Measurements from ENCODE around the gene CLTC.

The CLTC gene

GRCh38 chr17:59683283-59683682 lies 63.6 kb downstream of the CLTC start:
- DNase-seq (ENCODE audit: low read depth in 2 of 2) = no peak

- DNase-seq (ENCODE audit: low read depth in 2 of 2) = no peak
Measured at GRCh38 chr17:59684967-59685366, 65.3 kb downstream of the CLTC start.

GRCh38 chr17:59688008-59688407 lies 68.3 kb downstream of the CLTC start:
- DNase-seq (ENCODE audit: low read depth in 2 of 2) = no peak

GRCh38 chr17:59688496-59688895 lies 68.8 kb downstream of the CLTC start:
- DNase-seq (ENCODE audit: low read depth in 2 of 2) = no peak

- DNase-seq (ENCODE audit: low read depth in 2 of 2) = no peak
Measured at GRCh38 chr17:59693582-59693981, 73.9 kb downstream of the CLTC start.

GRCh38 chr17:59694344-59694743 lies 74.6 kb downstream of the CLTC start:
- no peak for DNase-seq (ENCODE audit: low read depth in 2 of 2)

GRCh38 chr17:59695945-59696681 lies 76.4 kb downstream of the CLTC start:
- no peak for DNase-seq (ENCODE audit: low read depth in 2 of 2)

GRCh38 chr17:59696682-59697277 lies 77.1 kb downstream of the CLTC start:
- DNase-seq (ENCODE audit: low read depth in 2 of 2) = no peak

GRCh38 chr17:59698143-59698542 lies 78.4 kb downstream of the CLTC start:
- no peak for DNase-seq (ENCODE audit: low read depth in 2 of 2)

- no peak for DNase-seq (ENCODE audit: low read depth in 2 of 2)
Measured at GRCh38 chr17:59699218-59699617, 79.5 kb downstream of the CLTC start.

GRCh38 chr17:59699786-59700185 lies 80.1 kb downstream of the CLTC start:
- no peak for DNase-seq (ENCODE audit: low read depth in 2 of 2)

- no peak for DNase-seq (ENCODE audit: low read depth in 2 of 2)
Measured at GRCh38 chr17:59702304-59702703, 82.6 kb downstream of the CLTC start.

- peak; percentile 89 to 93 for DNase-seq (ENCODE audit: low read depth in 2 of 2)
Measured at GRCh38 chr17:59707149-59707970, 87.7 kb downstream of the CLTC start, which contains the start of the genes PTRH2 and VMP1. TSS of gene PTRH2 (minus strand) at chr17:59707430. CDS start at chr17:59697978, 9,452 bp downstream. TSS of gene VMP1 (plus strand) at chr17:59707654. CDS start at chr17:59731447, 23,793 bp downstream.

- peak in 1 of 2 donors; percentile 3 for DNase-seq (ENCODE audit: low read depth in 2 of 2)
Measured at GRCh38 chr17:59707971-59708430, 88.3 kb downstream of the CLTC start.

GRCh38 chr17:59711936-59712335 lies 92.2 kb downstream of the CLTC start:
- DNase-seq (ENCODE audit: low read depth in 2 of 2) = no peak

GRCh38 chr17:59712862-59713261 lies 93.2 kb downstream of the CLTC start:
- no peak for DNase-seq (ENCODE audit: low read depth in 2 of 2)

GRCh38 chr17:59714255-59714654 lies 94.6 kb downstream of the CLTC start:
- no peak for DNase-seq (ENCODE audit: low read depth in 2 of 2)

GRCh38 chr17:59716427-59716826 lies 96.7 kb downstream of the CLTC start:
- DNase-seq (ENCODE audit: low read depth in 2 of 2) = no peak

- no peak for DNase-seq (ENCODE audit: low read depth in 2 of 2)
Measured at GRCh38 chr17:59719526-59719925, 99.8 kb downstream of the CLTC start.

GRCh38 chr17:59722623-59723022 lies 102.9 kb downstream of the CLTC start:
- no peak for DNase-seq (ENCODE audit: low read depth in 2 of 2)

GRCh38 chr17:59723041-59723440 lies 103.3 kb downstream of the CLTC start:
- no peak for DNase-seq (ENCODE audit: low read depth in 2 of 2)

- no peak for DNase-seq (ENCODE audit: low read depth in 2 of 2)
Measured at GRCh38 chr17:59723607-59724006, 103.9 kb downstream of the CLTC start.

Data from stimulated activated CD4-positive, alpha-beta T cell treated with anti-CD3 and anti-CD28 coated beads, Interleukin-4, amount 100 ng/mL, for 48 hours (primary cell).